NOMO-1 treated with dmso at 0.1 percent for 144 hours (cell line): ENCODE results near the gene STAP1.
"Not testable (repeated sequence)": the region's sequence is repeated elsewhere in the genome, so short reads cannot be mapped to it uniquely, and the experiment has no call there.

Experiments
- DNase-seq: peaks from one replicate; lab custom pipeline; 2025; ENCODE audit not compliant: unreplicated experiment; lab: John Stamatoyannopoulos, UW

The STAP1 gene

DNA sequence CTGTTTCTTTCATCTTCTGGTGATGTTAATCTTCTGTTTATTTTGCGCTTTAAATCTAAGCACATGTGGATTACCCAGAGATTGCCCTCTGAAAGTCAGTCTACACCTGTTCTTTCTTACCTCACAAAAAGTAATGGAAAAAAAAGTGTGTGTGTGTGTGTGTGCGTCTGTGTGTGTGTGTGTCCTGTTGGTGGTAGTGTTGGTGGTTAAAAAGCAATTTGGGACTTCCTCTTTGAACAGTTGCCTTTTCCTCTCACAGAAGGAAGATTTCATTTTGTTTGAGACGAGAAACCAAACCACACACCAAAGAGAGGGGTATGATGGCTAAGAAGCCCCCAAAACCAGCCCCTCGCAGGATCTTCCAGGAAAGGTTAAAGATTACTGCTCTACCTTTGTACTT lies at the start of gene STAP1:
Gene STAP1 (plus strand): TSS at position 235 of the 400 bp plus-strand sequence. CDS start 83 bp downstream, at position 318.
- peak; percentile 31 for DNase-seq

DNA sequence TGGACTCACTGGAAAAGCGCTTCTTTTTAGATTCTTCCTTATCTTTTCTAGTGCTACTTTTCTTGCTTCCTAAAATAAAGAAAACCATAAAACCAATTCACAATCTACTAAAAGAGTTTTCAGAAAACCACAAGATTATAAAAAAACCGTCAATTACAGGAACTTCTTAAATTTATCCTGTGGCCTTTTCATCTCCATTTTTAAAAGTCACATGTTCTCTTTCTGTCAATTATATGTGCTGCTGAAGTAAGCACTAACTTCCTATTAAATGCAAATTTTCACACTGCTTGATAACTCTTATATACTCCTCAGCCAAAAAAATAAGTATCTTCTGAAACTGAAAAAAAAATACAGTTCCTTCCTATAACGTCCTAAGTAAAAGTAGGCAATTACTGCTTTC lies 46.0 kb upstream of the STAP1 start:
- DNase-seq, result peak; percentile 8

DNA sequence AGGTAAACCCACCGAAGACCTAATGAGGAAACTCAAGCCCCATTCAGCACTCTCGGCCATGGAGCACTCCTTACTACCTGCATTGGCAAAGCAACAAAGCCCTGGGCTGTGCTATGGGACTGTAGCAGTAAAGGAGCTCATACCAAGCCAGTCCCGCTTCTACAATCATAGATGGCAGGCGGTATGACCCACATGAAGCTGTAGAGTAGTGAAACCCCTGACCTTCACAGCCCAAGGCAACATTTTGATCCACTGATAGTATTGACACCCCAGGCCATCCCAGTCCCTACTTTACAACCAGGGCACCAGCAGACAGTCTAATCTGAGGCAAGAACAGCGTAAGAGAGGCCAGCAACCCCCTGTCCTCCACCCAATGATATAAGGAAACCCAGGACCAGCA lies 38.4 kb upstream of the STAP1 start:
- no peak for DNase-seq

- DNase-seq, result no peak
Observed at GRCh38 chr4:67521506-67521905, 37.0 kb upstream of the STAP1 start.

GRCh38 chr4:67522230-67522629 lies 36.3 kb upstream of the STAP1 start:
- DNase-seq, result no peak

GRCh38 chr4:67522851-67523671 lies 35.5 kb upstream of the STAP1 start:
- no peak for DNase-seq

DNA sequence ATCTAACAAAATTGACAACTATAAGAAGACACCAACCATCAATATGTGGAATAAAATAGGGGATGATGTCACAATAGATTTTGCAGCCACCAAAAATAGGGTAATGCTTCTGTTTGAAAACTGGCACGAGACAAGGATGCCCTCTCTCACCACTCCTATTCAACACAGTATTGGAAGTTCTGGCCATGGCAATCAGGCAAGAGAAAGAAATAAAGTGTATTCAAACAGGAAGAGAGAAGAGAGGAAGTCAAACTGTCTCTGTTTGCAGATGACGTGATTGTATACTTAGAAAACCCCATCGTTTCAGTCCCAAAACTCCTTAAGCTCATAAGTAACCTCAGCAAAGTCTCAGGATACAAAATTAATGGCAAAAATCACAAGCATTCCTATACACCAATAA lies 34.4 kb upstream of the STAP1 start:
- DNase-seq, result not testable (repeated sequence)

DNA sequence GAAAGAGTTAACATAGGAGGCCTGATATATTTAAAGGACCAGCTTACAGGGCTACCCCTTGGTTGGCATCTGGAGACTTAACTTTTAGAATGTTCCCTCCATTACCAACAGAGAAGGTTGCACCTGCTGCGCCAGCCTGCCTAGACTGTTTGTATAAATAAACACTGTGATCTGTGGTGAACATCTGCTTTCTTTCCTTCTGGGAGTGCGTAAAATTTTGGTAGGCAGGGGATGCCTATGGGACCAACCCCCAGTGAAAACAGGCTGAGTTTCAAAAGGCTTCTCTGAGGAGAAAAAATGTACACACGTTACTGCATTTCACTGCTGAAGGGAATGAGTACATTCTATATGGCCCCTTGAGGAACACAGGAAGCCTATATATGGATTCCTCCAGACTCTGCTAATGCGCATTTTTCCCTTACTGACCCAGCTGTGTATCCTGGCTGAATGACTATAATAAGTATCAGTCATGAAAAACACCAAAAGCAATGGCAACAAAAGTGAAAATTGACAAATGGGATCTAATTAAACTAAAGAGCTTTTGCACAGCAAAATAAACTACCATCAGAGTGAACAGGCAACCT lies 27.1 kb upstream of the STAP1 start:
- DNase-seq, result no peak

GRCh38 chr4:67532397-67532796 lies 26.1 kb upstream of the STAP1 start:
- DNase-seq, result not testable (repeated sequence)

GRCh38 chr4:67533112-67533511 lies 25.4 kb upstream of the STAP1 start:
- DNase-seq, result no peak

GRCh38 chr4:67535280-67535840 lies 23.2 kb upstream of the STAP1 start:
- DNase-seq, result no peak

DNA sequence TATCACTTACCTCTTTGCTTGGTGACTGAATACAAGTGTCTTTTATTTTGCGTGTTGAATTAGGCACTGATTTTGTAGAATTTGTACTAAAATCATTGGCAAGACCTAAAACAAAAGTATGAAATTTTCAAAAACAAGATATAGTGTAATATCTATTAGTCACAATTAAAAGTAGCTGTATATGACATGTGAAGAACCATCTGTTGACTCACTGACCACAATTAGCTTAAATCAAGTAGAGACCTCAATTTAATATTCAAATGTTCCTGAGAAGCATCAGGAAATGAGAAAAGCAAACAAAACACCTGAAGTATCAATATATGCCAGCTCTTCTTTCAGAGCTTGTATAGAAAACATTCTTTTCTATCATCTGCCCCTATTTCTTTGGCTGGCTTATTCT lies 18.7 kb upstream of the STAP1 start:
- DNase-seq, result no peak

GRCh38 chr4:67542076-67542475 lies 16.5 kb upstream of the STAP1 start:
- no peak for DNase-seq

GRCh38 chr4:67545199-67546003 lies 13.1 kb upstream of the STAP1 start, which contains the start of gene CENPC:
TSS of gene CENPC (minus strand) at chr4:67545503. CDS start at chr4:67545355, 148 bp downstream.
- peak; percentile 97 for DNase-seq

GRCh38 chr4:67546004-67546356 lies 12.5 kb upstream of the STAP1 start:
- no peak for DNase-seq

DNA sequence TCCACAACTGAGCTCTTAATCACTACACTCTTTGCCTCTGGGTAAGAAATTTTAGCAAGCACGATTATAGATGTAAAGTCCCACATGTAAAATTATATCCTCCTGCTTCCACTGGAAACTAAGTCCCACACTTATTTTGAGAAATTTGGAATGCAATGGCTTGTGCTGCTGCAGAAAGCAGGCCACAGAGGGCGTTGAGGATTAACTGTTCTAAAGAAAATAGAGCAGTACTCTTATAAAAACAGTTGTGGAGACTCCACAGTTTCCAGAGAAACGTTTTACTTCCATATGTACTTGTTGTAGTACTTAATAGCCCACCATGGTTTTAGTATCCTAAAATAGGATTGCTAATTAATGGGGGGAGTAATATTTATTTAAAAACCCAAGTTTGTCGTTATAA lies 11.6 kb upstream of the STAP1 start:
- DNase-seq, result no peak

DNA sequence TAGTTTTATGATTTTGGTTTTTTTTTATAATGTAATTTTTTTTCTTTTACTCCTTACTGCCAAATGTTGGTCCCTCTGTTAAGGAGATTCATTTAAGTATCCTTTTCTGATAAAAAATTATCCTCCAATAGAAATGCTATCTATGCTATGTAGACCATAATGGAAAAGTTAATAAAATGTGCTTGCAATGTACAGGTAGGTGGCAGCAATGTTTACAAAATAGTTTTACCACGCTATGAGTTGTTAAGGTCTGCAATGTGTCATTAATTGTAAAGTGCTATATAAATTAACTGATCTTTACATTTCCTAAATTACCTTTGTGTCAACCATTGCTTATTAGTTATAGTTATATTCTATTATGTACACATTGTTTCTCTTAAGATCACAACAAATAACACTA lies 9.4 kb upstream of the STAP1 start:
- no peak for DNase-seq

DNA sequence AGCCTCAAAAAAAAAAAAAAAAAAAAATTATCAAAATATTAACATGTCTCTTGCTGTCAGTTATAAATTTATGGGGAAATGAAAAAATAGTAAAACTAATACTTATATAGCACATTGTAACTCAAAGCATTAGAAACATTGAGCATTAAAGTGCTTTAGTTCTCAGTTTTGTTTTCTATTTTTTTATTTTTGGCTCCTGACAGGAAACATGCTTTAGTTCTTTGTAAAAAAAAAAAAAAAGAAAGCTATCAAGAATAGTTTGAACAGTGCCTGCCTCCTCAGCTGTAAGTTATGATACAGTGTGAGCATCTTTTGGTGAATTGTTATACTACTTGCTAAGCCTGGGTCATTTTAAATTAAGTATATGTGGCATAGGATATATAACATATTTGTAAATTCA lies 8.1 kb upstream of the STAP1 start:
- DNase-seq, result no peak

DNA sequence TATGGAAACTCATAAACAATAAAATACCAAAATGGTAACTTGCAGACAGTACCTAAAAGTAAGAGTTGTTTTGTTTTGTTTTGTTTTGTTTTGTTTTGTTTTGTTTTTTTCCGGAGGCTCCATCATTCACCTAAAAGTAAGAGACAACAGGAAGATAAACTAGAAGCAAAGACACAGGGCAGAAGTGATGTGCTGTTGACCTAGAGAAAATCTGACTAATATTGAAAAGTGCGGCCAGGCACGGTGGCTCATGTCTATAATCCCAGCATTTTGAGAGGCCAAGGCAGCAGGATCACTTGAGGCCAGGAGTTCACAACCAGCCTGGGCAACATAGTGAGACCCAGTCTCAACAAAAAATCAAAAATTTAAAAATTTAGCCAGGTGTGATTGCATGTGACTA lies 7.7 kb upstream of the STAP1 start:
- DNase-seq, result no peak

DNA sequence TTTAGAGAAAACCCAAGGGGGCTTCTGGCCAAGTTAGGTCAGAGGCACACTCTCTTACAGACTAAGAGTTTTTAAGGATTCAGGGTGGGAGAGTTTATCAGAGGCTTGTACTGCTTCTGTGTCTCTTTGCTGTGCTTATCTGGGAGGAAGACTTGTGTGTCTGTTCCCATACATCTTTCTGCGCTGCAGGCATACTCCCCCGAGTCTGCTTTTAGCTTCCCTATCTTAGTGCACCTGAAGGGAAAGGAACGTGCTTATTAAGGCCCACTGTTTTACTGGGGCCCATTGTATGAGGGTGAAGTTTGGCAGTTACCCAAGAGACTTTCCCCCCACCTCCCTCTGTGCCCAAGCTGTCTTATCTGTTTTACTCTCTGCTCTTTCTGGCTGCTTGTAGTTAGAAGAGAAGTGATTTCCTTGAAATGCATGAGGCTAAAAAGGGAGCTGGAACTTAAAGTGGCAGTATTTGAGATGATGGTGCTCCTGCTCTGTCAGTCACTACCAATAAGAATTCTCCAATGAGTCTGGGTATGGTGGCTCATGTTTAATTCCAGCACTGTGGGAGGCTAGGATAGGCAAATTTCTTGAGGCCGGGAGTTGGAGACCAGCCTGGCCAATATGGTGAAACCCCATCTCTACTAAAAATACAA lies 6.3 kb upstream of the STAP1 start:
- DNase-seq, result not testable (repeated sequence)

DNA sequence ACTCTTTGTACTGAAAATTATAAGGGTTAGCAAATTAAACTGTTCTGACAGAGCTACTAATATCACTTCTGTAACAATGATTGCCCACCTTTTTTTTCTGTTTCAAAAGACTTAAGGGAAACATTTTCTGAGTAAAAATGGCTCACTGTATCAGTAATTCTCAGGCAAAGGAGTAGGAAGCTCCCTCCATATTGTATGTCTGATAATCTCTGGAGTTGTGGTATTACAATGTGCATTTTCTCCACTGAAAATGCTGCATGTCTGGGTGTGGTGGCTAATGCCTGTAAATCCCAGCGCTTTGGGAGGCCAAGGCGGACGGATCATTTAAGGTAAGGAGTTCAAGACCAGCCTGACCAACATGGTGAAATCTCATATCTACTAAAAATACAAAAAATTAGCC lies 4.4 kb upstream of the STAP1 start:
- DNase-seq, result no peak
